HL-60 (cell line): ENCODE results near the gene PTPN1.

Source experiments
- CTCF ChIP-seq: IDR thresholded peaks from one replicate; pipeline ENCODE4 v1.5.1; 2011; ENCODE audit warnings: low read length, control low read depth, inconsistent platforms; ENCODE audit not compliant: insufficient read depth
- POLR2AphosphoS5 ChIP-seq: IDR thresholded peaks from 2 replicates; pipeline ENCODE4 v1.6.1; 2012; ENCODE audit warnings: low read depth

GRCh38 chr20:50587291-50587961 lies 77.2 kb downstream of the PTPN1 start:
- TF ChIP-seq CTCF = no peak
- no peak for TF ChIP-seq POLR2AphosphoS5
